ENCODE measurements around the gene MATR3.
"Not testable (repeated sequence)": the region's sequence is repeated elsewhere in the genome, so short reads cannot be mapped to it uniquely, and the experiment has no call there.

Gene MATR3

DNA sequence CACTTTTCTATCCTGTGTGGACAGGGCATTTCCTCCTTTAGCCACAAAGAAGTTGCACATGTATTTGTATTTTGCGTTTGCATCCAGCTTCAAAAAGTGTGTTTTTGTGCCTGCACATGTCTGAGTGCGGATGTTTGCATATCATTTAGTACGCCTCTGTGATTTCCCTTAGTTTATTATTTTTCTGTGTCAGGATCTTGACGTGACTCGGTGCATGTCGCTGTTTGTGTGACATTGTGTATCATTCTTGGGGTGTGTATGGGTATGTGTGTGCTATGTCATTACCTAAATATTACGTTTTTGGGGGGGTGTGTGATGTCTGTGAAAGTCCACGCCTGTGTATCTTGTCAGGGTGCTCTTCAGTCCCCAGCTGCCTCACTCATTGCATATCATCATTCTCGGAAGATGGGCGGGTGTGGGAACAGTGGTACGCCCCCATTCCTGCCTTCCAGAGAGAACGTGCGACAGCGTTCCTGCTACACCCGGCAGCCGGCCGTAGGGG lies 47.7 kb downstream of the MATR3 start:
- Histone ChIP-seq H3K9ac (ENCODE audit: low read depth, low read length) (peak overlapping the region; percentile 47), H3K4me1 (ENCODE audit: control insufficient read depth, insufficient read depth, low read length) (peaks cover 15% of the 10 kb centered on the region), H3K9me3 (replicated peaks; ENCODE audit: low read length) (no peaks in the 10 kb centered on the region), H3K4me2 (ENCODE audit: low read length) (peak overlapping the region; percentile 89), H3K36me3 (ENCODE audit: insufficient read depth, low read length) (no peaks in the 10 kb centered on the region), H3K27me3 (ENCODE audit: control insufficient read depth, insufficient read depth, low read length) (no peaks in the 10 kb centered on the region), H3K4me3 (ENCODE audit: low read length) (peak overlapping the region; percentile 95)

DNA sequence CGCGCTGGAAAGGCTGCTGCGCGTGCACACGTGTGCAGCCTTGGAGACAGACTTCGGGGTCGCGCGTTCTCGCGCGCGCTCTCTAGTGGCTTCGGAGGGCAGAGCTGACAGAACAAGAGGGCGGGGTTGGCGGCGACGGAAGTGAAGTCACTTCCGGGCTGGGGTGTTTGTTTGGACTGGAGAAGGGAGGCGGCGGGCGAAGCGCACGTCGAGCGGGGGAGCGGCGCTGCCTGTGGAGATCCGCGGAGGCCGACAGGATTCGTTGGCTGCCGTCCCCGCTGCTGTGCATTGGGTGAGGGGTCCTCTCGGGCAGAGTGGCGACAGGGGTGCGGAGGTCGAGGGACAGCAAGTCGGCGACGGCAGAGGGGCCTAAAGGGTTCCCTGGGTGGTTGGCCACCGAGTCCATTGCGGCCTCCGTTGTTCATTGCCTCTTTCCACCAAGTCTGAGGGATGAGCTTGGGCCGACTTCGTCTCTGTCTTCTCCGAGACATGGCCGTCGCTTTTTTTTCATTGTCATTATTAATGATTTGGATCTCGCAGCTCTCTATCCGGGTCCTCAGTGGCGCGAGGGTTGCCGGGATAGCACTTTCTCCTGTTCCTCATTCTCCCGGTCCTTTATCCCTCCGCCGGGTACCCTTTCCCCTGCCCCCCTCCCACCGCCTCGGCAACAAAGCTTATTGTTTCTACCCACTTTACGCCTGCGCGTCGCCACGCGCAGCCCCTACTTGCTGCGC lies 48.3 kb downstream of the MATR3 start, which contains the start of gene PAIP2:
PAIP2 (plus strand) TSS at position 166 of the 734 bp plus-strand sequence. CDS start 21,931 bp downstream, outside the sequence.
- H3K27me3 ChIP-seq (ENCODE audit: control insufficient read depth, insufficient read depth, low read length), result no peaks in the 10 kb centered on the region
- H3K4me3 ChIP-seq (ENCODE audit: low read length), result peak within 1 kb of the TSS; percentile 95
- peaks cover 15% of the 10 kb centered on the region for H3K4me1 ChIP-seq (ENCODE audit: control insufficient read depth, insufficient read depth, low read length)

DNA sequence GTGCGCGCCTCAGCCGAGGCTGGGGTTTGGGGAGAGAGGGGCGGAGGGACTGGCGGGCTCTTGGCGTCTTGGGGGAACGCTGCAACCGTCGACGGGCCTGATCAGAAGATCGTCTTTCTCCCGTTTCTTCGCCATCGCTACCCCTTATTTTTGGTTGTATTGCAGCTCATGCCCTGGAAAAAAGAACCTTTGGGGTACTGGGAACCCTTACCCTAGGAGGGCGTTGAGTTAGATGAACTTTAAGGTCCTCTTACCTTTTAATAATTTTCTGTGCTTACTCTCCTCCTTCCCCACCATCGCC lies 48.8 kb downstream of the MATR3 start:
- Histone ChIP-seq H3K27me3 (ENCODE audit: control insufficient read depth, insufficient read depth, low read length) (no peaks in the 10 kb centered on the region), H3K9ac (ENCODE audit: low read depth, low read length) (peak overlapping the region; percentile 99), H3K4me1 (ENCODE audit: control insufficient read depth, insufficient read depth, low read length) (peaks cover 15% of the 10 kb centered on the region), H3K4me3 (ENCODE audit: low read length) (peak overlapping the region; percentile 95), H3K9me3 (replicated peaks; ENCODE audit: low read length) (no peaks in the 10 kb centered on the region), H3K36me3 (ENCODE audit: insufficient read depth, low read length) (no peaks in the 10 kb centered on the region), H3K4me2 (ENCODE audit: low read length) (peak overlapping the region; percentile 86)

More for the DNA sequence above, 48.3 kb downstream of the MATR3 start, which contains the start of gene PAIP2:
- Histone ChIP-seq H3K9ac (ENCODE audit: low read depth, low read length) (peak within 1 kb of the TSS; percentile 99), H3K9me3 (replicated peaks; ENCODE audit: low read length) (no peaks in the 10 kb centered on the region), H3K4me2 (ENCODE audit: low read length) (peak within 1 kb of the TSS; percentile 89), H3K36me3 (ENCODE audit: insufficient read depth, low read length) (no peaks in the 10 kb centered on the region)

DNA sequence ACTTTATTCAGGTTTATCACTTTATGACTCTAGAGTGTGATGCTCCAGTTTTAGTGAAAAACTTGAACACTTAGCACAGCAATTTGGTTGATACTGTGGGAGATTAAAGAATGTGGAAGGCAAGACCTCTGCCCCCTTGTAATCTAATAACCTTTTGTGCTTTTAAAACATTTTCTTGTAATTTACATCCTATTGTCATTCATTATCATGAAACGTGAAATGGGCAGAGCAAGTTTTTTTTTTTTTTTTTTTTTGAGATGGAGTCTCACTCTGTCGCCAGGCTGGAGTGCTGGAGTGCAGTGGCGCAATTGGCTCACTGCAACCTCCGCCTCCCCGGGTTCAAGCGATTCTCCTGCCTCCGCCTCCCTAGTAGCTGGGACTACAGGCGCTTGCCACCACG lies 49.9 kb downstream of the MATR3 start:
- no peaks in the 10 kb centered on the region for H3K36me3 ChIP-seq (ENCODE audit: insufficient read depth, low read length)
- H3K4me2 ChIP-seq (ENCODE audit: low read length), result peak overlapping the region; percentile 86
- H3K4me1 ChIP-seq (ENCODE audit: control insufficient read depth, insufficient read depth, low read length), result peaks cover 15% of the 10 kb centered on the region
- H3K4me3 ChIP-seq (ENCODE audit: low read length), result peak overlapping the region; percentile 95
- no peaks in the 10 kb centered on the region for H3K9me3 ChIP-seq (replicated peaks; ENCODE audit: low read length)
- H3K9ac ChIP-seq (ENCODE audit: low read depth, low read length), result peak overlapping the region; percentile 99
- H3K27me3 ChIP-seq (ENCODE audit: control insufficient read depth, insufficient read depth, low read length), result no peaks in the 10 kb centered on the region

DNA sequence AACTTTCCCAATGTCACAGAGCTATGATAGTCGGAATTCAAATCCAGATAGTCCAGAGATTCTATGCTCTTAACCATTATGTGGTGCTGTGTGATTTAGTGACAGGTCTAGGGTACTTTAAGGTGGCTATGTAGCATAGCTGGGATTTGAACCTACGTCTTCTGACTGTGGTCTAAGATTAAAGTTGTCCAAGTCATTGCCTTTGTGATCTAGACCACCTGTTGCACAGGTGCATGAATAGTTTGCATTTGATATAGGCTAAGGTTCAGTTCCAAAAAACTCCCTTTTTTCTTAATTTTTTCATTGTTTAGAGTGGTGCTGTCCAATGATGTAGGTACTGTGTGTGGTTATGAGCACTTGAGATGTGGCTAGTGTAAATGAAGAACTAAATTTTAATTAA lies 50.6 kb downstream of the MATR3 start:
- Histone ChIP-seq H3K4me2 (ENCODE audit: low read length) (peak overlapping the region; percentile 86), H3K4me3 (ENCODE audit: low read length) (no peak overlapping the region), H3K27me3 (ENCODE audit: control insufficient read depth, insufficient read depth, low read length) (no peaks in the 10 kb centered on the region), H3K9me3 (replicated peaks; ENCODE audit: low read length) (no peaks in the 10 kb centered on the region), H3K4me1 (ENCODE audit: control insufficient read depth, insufficient read depth, low read length) (peaks cover 15% of the 10 kb centered on the region), H3K36me3 (ENCODE audit: insufficient read depth, low read length) (no peaks in the 10 kb centered on the region), H3K9ac (ENCODE audit: low read depth, low read length) (no peak overlapping the region)

DNA sequence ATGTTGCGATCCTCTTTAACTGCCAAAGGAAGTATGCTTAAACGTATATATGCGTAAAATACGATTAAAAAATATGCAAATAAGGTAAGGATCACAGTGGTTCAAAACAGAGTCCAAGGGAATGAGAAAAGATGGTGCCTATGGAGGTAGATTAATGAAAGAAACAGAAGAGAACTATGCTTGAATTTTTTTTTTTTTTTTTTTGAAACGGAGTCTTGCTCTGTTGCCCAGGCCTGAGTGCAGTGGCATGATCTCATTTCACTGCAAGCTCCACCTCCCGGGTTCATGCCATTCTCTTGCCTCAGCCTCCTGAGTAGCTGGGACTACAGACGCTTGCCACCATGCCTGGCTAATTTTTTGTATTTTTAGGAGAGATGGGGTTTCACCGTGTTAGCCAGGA lies 51.9 kb downstream of the MATR3 start:
- H3K27me3 ChIP-seq (ENCODE audit: control insufficient read depth, insufficient read depth, low read length); H3K9me3 ChIP-seq (replicated peaks; ENCODE audit: low read length); H3K9ac ChIP-seq (ENCODE audit: low read depth, low read length); H3K4me3 ChIP-seq (ENCODE audit: low read length); H3K4me2 ChIP-seq (ENCODE audit: low read length); H3K36me3 ChIP-seq (ENCODE audit: insufficient read depth, low read length): not testable (repeated sequence)
- peaks cover 15% of the 10 kb centered on the region for H3K4me1 ChIP-seq (ENCODE audit: control insufficient read depth, insufficient read depth, low read length)

DNA sequence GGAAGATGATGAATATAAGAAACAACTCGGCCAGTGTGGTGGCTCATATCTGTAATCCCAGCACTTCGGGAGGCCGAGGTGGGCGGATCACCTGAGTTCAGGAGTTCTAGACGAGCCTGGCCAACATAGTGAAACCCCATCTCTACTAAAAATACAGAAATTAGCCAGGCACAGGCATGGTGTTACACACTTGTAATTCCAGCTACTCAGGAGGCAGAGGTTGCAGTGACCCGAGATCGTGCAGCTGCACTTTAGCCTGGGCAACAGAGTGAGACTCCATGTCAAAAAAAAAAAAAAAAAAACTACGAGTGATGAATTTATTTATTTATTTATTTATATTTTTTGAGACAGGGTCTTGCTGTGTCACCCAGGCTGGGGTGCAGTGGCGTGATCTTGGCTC lies 54.3 kb downstream of the MATR3 start:
- not testable (repeated sequence) for H3K4me3 ChIP-seq (ENCODE audit: low read length); H3K9me3 ChIP-seq (replicated peaks; ENCODE audit: low read length); H3K27me3 ChIP-seq (ENCODE audit: control insufficient read depth, insufficient read depth, low read length); H3K9ac ChIP-seq (ENCODE audit: low read depth, low read length); H3K4me2 ChIP-seq (ENCODE audit: low read length); H3K36me3 ChIP-seq (ENCODE audit: insufficient read depth, low read length)
- peaks cover 13% of the 10 kb centered on the region for H3K4me1 ChIP-seq (ENCODE audit: control insufficient read depth, insufficient read depth, low read length)

DNA sequence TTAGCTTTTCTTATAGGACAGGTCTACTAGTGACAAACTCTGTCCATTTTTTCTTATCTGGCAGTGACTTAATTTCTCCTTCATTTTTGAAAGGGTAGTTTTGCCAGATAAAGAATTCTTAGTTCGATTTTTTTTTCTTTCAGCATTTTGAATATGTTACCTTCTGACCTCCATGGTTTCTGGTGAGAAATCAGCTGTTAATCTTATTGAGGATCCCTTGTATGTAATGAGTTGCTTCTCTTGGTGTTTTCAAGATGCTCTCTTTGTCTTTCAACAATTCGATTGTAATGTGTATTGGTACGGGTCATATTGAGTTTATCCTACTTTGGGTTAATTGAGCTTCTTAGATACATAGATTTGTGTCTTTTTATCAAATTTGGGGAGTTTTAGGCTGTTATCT lies 60.6 kb downstream of the MATR3 start:
- Histone ChIP-seq H3K9ac (ENCODE audit: low read depth, low read length) (no peak overlapping the region), H3K4me2 (ENCODE audit: low read length) (no peak overlapping the region), H3K9me3 (replicated peaks; ENCODE audit: low read length) (no peaks in the 10 kb centered on the region), H3K36me3 (ENCODE audit: insufficient read depth, low read length) (peaks cover 13% of the 10 kb centered on the region), H3K4me3 (ENCODE audit: low read length) (no peak overlapping the region), H3K27me3 (ENCODE audit: control insufficient read depth, insufficient read depth, low read length) (no peaks in the 10 kb centered on the region), H3K4me1 (ENCODE audit: control insufficient read depth, insufficient read depth, low read length) (peaks cover 9% of the 10 kb centered on the region)

DNA sequence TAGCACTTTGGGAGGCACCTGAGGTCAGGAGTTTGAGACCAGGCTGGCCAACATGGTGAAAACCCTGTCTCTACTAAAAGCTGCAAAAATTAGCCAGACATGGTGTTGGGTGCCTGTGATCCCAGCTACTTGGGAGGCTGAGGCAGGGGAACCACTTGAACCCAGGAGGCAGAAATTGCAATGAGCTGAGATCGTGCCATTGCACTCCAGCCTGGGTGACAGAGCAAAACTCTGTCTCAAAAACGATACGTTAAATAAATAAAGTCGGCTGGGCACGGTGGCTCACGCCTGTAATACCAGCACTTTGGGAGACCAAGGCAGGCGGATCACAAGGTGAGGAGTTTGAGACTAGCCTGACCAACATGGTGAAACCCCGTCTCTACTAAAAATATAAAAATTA lies 62.4 kb downstream of the MATR3 start:
- peaks cover 13% of the 10 kb centered on the region for H3K36me3 ChIP-seq (ENCODE audit: insufficient read depth, low read length)

DNA sequence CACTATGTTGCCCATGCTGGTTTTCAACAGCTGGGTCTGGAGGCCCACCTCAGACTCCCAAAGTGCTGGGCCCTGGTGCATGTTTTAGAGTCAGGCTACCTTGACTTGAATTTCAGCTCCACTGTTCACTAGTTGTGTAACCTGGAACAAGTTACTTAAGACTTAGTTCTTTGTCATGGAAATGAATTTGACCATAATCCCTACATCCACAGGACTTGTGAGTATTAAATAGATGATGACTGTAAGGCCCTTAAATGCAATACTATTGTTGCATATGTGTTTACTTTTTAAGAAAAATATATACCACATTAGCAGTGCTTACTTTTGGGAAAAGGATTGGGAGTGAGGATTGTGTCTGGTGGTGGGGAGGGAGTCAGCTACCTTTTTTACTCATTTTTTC lies 64.5 kb downstream of the MATR3 start:
- peaks cover 13% of the 10 kb centered on the region for H3K36me3 ChIP-seq (ENCODE audit: insufficient read depth, low read length)
- H3K4me3 ChIP-seq (ENCODE audit: low read length), result no peak overlapping the region
- no peak overlapping the region for H3K9ac ChIP-seq (ENCODE audit: low read depth, low read length)

More for the DNA sequence above, 62.4 kb downstream of the MATR3 start:
- peaks cover 18% of the 10 kb centered on the region for H3K4me1 ChIP-seq (ENCODE audit: control insufficient read depth, insufficient read depth, low read length)
- H3K9me3 ChIP-seq (replicated peaks; ENCODE audit: low read length); H3K4me3 ChIP-seq (ENCODE audit: low read length); H3K27me3 ChIP-seq (ENCODE audit: control insufficient read depth, insufficient read depth, low read length); H3K9ac ChIP-seq (ENCODE audit: low read depth, low read length); H3K4me2 ChIP-seq (ENCODE audit: low read length): not testable (repeated sequence)

DNA sequence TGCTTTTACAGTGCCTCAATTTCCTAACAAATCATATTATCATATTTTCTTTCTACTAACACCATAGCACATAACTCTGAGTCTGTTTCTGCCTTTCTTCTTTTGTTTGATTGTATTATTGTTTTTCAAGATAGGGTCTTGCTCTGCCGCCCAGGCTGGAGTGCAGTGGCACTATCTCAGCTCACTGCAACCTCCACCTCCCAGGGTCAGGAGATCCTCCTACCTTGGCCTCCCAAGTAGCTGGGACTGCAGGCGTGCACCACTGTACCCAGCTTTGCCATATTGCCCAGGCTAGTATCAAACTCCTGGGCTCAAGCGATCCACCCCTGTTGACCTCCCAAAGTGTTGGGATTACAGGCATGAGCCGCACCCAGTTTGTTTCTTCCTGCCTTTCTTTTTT lies 66.8 kb downstream of the MATR3 start:
- H3K4me3 ChIP-seq (ENCODE audit: low read length), result no peak overlapping the region
- no peaks in the 10 kb centered on the region for H3K27me3 ChIP-seq (ENCODE audit: control insufficient read depth, insufficient read depth, low read length)
- no peak overlapping the region for H3K4me2 ChIP-seq (ENCODE audit: low read length)
- no peak overlapping the region for H3K9ac ChIP-seq (ENCODE audit: low read depth, low read length)
- no peaks in the 10 kb centered on the region for H3K9me3 ChIP-seq (replicated peaks; ENCODE audit: low read length)
- H3K36me3 ChIP-seq (ENCODE audit: insufficient read depth, low read length), result peaks cover 18% of the 10 kb centered on the region
- peaks cover 20% of the 10 kb centered on the region for H3K4me1 ChIP-seq (ENCODE audit: control insufficient read depth, insufficient read depth, low read length)

More for the DNA sequence above, 64.5 kb downstream of the MATR3 start:
- H3K4me1 ChIP-seq (ENCODE audit: control insufficient read depth, insufficient read depth, low read length), result peaks cover 20% of the 10 kb centered on the region
- no peaks in the 10 kb centered on the region for H3K27me3 ChIP-seq (ENCODE audit: control insufficient read depth, insufficient read depth, low read length)
- H3K4me2 ChIP-seq (ENCODE audit: low read length), result no peak overlapping the region
- H3K9me3 ChIP-seq (replicated peaks; ENCODE audit: low read length), result no peaks in the 10 kb centered on the region

DNA sequence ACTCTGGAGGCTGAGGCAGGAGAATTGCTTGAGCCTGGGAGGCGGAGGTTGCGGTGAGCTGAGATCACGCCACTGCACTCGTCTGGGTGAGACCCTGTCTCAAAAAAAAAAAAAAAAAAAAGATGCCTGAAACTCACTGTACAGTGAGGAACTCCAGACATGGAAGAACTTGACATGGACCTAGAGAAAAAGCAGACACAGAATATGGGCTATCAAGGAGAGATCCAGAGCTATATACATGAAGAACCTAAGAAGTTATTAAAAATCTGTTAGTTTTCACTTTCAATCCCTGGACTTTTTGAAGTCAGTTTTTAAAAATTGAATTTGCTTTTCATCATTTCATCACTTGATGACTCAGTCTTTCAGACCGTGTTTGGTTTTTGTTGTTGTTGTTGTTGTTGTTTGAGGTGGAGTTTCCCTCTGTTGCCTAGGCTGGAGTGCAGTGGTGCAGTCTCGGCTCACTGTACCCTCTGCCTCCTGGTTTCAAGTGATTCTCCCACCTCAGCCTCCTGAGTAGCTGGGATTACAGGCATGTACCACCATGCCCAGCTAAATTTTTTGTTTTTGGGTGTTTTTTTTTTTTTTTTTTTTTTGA lies 68.4 kb downstream of the MATR3 start:
- H3K36me3 ChIP-seq (ENCODE audit: insufficient read depth, low read length), result peaks cover 34% of the 10 kb centered on the region
- no peaks in the 10 kb centered on the region for H3K27me3 ChIP-seq (ENCODE audit: control insufficient read depth, insufficient read depth, low read length)

More for the DNA sequence above, 68.4 kb downstream of the MATR3 start:
- H3K4me1 ChIP-seq (ENCODE audit: control insufficient read depth, insufficient read depth, low read length), result peaks cover 20% of the 10 kb centered on the region
- no peak overlapping the region for H3K4me3 ChIP-seq (ENCODE audit: low read length)
- H3K9ac ChIP-seq (ENCODE audit: low read depth, low read length), result no peak overlapping the region
- no peaks in the 10 kb centered on the region for H3K9me3 ChIP-seq (replicated peaks; ENCODE audit: low read length)
- H3K4me2 ChIP-seq (ENCODE audit: low read length), result no peak overlapping the region

Measured in skeletal muscle satellite cell (primary cell).